ES-I3 (cell line): Measurements from ENCODE around the gene RRP36.

Experiments
- H3K36me3 ChIP-seq: 2 replicates; pipeline ENCODE4 v1.6.1; 2013; ENCODE audit warnings: mild to moderate bottlenecking, low read length, control low read depth, moderate library complexity; ENCODE audit not compliant: insufficient read depth
- H3K4me1 ChIP-seq: 2 replicates; pipeline ENCODE4 v1.6.1; 2013; ENCODE audit warnings: mild to moderate bottlenecking, control low read depth, low read length; ENCODE audit not compliant: insufficient read depth
- H3K9ac ChIP-seq: 2 replicates; pipeline ENCODE4 v1.6.1; 2013; ENCODE audit warnings: low read depth, mild to moderate bottlenecking, low read length, moderate library complexity
- H3K9me3 ChIP-seq: 2 replicates; pipeline ENCODE4 v1.6.1; 2013; ENCODE audit warnings: mild to moderate bottlenecking, low read length, moderate library complexity; ENCODE audit not compliant: control insufficient read depth, insufficient read depth

The RRP36 gene, protein sequence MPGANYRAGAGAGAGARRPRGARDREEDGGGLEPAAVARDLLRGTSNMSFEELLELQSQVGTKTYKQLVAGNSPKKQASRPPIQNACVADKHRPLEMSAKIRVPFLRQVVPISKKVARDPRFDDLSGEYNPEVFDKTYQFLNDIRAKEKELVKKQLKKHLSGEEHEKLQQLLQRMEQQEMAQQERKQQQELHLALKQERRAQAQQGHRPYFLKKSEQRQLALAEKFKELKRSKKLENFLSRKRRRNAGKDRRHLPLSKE

DNA sequence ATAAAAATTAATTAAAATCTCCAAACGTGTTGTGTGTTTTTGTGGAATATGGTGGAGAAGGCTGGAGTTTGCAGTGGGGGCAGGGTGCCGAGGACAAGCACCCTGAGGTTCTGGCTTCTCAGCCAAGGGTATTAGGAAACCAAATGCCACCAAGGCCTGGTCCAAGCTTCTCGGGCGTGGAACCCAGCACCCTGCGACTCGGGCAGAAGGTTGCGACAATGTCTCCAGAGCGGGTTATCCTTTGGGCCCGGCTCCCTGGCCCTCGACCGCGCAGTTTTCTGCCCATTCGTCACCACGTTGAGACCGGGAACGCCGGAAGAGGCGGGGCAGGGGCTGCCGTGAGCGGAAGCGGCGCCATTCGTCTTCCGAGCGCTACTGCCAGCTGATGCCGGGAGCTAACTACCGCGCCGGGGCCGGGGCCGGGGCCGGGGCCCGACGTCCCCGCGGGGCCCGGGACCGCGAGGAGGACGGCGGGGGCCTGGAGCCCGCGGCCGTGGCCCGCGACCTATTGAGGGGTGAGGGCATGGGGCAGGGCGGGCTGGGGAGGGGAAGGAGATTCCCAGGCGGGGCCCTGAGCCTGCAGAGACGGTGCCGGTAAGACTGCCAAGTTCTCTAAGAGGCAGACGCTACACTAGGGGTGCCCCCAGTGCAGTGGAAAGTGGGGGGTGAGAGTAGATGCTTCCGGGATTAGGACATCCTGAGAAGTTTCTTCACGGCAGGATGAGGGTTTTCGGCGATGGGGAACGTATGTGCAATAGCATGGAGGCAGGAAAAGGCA lies at the start of gene RRP36:
TSS of gene RRP36 (plus strand) at position 354 of the 778 bp plus-strand sequence. CDS start at position 386, 32 bp downstream.
- Histone ChIP-seq H3K9ac (peak within 1 kb of the TSS; percentile 99), H3K9me3 (no peaks in the 10 kb centered on the region), H3K4me1 (no peaks in the 10 kb centered on the region), H3K36me3 (peaks cover 23% of the 10 kb centered on the region)

DNA sequence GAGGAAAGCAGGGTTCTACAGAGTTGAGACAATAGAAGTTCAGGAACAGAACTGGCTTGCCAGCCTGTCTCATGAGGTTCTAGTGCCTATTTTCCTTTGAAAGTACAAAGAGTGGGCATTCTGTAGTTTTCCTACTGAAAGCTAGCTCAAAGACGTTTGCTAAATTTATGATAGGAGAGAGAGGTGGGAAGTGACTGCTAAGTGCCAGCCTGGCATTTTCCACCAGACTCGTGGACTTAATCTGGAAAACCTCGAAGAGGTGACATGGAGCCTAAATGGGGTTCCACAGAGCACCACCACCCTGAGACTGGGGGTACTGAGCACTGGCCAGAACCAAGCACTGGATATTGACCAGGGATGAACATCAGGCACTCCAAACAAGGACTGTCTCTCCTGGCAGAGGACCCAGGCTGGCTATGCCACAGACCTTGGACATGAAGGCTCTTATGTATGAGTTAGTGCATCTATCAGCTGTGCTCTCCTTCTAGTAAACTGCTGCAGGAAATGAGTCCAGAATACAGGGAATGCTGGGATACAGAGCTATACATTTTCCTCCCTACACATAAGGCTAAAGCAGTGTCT lies 49.6 kb upstream of the RRP36 start:
- H3K9ac ChIP-seq: no peak overlapping the region
- no peaks in the 10 kb centered on the region for H3K9me3 ChIP-seq
- no peaks in the 10 kb centered on the region for H3K36me3 ChIP-seq
- peaks cover 11% of the 10 kb centered on the region for H3K4me1 ChIP-seq

DNA sequence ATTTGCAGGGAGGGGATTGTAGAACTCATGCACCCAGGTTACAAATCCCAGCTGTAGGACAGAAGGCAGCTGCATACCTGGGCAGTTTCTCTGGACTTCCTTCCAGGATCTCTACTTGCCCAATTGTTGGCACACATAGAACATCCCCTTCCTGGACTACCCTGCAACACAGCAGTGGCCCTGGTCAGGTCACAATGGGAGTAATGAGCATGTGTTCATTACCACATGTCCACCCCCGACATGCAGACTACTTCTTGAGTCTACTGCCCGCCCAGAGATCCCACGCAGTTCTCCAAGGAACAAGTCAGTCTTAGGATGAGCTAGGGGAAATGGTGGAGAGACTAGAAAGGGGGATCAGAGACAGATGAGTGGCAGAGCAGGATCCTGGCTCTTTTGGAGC lies 47.5 kb upstream of the RRP36 start:
- no peaks in the 10 kb centered on the region for H3K9me3 ChIP-seq
- H3K36me3 ChIP-seq: no peaks in the 10 kb centered on the region
- peaks cover 11% of the 10 kb centered on the region for H3K4me1 ChIP-seq
- no peak overlapping the region for H3K9ac ChIP-seq

DNA sequence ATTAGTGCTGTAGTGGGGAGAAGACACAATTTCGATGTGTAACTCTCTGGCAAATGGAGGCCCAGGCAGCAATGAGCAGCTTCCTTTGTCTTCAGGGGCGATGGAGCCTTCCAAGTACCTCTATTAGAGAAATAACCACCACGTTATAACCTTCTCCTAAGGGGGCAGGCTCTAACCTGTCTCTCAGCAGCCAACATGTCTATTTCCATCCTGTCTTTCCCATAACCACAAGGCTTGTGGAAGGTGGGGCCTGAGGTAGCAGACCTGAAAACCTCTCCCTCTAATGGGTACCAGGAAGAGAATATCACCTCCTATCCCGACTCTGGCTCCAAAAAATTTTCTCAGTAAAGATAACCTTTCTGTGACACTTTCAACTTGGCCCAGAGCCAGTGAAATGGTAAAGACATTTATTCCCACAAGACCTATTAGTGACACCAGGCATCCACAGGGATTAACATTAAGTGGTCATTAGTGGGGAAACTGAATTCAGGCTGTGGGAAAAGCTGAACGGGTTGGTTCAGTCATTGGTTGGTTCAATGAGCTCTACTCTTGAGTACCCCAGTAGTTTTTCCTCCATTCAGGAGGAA lies 46.4 kb upstream of the RRP36 start:
- Histone ChIP-seq H3K36me3 (no peaks in the 10 kb centered on the region), H3K4me1 (peaks cover 11% of the 10 kb centered on the region), H3K9me3 (no peaks in the 10 kb centered on the region), H3K9ac (no peak overlapping the region)

DNA sequence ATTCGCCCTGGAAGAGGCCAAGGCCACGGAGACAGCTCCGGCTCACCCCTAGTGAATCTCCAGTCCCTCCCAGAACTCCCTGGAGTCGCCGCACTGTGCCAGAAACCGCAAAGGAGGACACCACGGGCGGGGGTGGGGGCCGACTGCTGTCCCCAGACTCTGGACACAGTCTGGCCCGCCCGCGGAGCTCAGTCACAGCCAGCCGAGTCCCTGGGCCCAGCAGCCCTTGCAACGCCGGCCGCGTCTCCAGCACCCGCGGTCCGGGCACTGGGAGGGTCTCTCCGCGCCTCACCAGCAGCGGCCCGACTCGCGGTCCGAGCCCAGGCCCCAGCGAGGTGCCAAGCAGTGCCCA lies 43.0 kb upstream of the RRP36 start:
- Histone ChIP-seq H3K9ac (peak overlapping the region; percentile 61), H3K36me3 (no peaks in the 10 kb centered on the region), H3K4me1 (no peaks in the 10 kb centered on the region), H3K9me3 (no peaks in the 10 kb centered on the region)

DNA sequence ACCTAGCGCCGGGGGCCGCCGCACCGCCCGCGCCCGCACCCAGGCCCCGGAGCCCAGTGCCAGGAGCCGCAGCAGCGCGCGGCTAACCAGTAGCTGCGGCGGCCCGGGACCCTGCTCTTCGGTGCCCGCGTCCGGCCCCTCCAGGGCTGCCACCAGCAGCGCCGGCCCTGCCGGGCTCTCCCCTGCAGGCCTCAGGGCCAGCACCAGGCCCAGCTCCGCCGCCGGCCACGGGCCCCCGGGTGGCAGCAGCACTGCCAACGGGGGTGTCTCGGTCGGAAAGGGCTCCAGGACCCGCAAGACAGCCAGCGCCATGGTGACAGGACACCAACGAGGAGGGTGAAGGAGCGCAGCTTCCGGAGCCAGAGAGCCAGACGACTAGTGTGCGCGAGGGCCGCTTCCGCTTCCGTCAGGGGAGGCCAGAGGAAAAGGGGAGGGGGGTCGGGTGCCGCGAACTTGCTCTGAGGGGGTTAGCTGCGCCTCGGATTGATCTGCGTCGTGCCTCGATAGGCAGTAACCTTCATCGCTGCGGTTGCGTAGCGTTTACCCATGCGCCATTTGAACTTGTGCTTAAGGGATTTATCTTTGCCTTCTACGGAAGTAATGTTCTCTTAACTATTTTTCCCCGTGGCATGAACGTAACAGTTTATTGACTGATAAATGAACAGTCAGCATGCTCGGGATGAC lies 42.4 kb upstream of the RRP36 start, which contains the start of gene PEX6:
TSS of gene PEX6 (minus strand) at position 343 of the 684 bp plus-strand sequence. CDS start at position 312, 31 bp downstream.
- Histone ChIP-seq H3K9me3 (no peaks in the 10 kb centered on the region), H3K36me3 (no peaks in the 10 kb centered on the region), H3K4me1 (no peaks in the 10 kb centered on the region), H3K9ac (peak within 1 kb of the TSS; percentile 61)

DNA sequence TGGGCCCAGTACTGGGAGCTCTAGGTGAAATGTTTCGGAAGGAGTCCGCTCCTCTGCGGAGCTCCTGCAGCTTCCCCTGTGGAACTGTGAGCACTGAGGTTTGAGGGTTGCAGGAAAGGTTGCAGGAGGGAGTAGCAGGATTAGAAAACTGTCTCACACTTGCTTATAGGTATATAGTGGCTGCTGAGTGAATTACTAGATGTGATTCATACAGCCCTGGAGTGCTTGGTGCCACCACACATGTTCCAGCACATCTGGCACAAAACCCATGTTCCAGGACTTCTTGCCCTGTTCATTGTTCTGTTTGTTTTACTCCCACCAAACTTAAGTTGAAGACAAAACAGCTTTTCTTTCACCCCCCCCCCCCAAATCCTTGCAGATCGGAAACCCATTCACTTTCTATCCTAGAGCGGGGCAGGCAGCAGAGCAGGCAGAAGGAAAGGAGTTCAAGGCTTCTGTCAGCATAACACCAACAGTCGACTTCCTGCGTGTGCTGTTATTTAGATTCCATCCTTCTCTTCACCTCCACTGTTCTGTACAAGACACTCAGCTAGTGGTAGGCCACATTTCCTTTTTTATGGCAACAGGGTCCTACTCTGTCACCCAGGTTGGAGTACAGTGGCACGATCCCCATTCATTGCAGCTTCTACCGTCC lies 41.8 kb upstream of the RRP36 start:
- Histone ChIP-seq H3K36me3 (no peaks in the 10 kb centered on the region), H3K9ac (peak overlapping the region; percentile 61), H3K9me3 (no peaks in the 10 kb centered on the region), H3K4me1 (no peaks in the 10 kb centered on the region)

DNA sequence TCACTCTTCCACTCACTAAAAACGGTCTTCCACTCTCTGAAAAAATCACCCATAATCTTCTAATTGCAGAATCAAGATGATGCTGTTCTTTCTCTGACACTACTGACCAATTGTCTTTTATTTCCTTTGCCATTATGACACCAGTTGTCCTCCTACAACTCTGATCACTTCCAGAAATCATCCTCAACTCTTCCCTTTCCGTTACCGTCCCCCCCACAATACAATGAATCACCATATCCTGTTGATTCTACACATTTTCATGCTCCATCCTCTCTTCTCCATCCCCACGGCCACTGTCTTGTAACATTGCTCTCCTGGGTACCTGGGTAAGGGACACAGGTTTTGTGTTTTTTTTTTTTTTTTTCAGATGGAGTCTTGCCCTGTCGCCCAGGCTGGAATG lies 39.6 kb upstream of the RRP36 start:
- Histone ChIP-seq H3K36me3 (no peaks in the 10 kb centered on the region), H3K9ac (no peak overlapping the region; the same call in 1 of the 2 replicates), H3K9me3 (no peaks in the 10 kb centered on the region), H3K4me1 (no peaks in the 10 kb centered on the region)

DNA sequence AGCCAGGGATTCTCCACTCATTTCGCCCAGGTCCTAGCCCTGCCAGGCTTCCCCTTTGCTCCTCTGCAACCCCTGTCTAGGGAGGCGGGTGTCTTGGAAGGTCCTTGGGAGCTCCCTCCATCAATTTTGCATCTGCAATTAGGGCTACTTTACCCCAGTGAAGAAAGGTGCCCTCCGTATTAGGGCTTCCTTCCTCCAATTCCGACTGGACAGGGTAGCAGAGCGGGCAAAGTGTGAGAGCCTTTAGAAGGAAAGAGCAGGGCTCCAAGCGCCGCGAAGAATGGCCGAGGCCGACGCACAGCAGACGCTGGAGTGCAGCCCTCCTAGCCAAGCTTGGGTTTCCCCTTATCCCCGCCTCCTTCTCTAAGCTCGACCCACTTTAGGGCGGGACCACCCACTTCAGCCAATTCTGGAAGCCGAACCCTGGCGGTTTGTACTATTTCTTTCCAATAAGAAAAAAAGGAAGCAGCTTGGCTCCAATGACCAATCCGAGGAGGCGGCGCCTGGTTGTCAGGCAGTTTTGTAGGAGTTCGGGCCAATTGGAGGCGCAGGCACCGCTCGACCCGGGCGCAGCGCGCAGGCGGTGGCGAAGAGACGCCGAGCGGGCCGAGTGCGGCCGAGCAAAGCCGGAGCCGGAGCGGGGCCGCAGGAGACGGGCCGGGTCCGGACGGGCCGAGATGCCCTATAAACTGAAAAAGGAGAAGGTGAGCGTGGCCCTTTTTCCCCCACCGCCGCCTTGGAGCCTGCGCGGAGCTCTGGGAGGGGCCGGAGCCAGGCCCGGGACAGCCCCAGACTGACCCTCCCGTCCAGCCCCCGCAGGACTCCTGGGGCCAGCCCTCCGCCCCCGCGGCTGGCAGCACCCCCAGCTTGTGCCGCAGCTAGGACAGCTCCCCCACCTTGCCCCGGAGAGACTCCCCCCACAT lies 37.2 kb upstream of the RRP36 start, which contains the start of gene PPP2R5D:
TSS of gene PPP2R5D (plus strand) at position 570 of the 923 bp plus-strand sequence. CDS start at position 678, 108 bp downstream.
- Histone ChIP-seq H3K9me3 (no peaks in the 10 kb centered on the region), H3K4me1 (no peaks in the 10 kb centered on the region), H3K9ac (peak within 1 kb of the TSS; percentile 79), H3K36me3 (no peaks in the 10 kb centered on the region; the same call in 1 of the 2 replicates)

DNA sequence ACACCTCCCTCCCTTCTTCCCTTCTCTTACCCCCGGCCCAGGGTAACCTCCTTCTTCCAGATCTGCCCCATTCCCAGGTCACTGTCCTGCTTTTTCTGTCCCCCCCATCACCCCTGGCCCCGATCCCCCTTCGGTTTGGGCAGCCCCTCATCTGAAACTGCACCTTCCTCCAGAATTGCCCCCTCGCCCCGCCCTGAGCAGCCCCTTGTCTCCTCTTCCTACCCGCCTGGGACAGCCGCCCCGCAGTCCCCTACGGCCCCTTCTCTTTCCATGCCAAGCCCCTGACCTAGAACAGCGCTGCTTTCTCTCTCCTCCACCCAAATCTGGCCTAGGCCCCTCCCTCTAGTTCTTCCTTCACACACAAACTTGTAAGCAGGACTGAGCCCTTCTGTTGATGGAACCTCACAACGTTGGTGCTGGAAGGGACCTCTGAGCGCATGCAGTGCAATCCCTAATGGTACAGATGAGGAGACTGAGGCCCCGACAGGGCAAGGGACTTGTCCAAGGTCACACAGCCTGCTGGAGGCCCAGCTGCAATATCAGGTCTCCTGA lies 36.4 kb upstream of the RRP36 start:
- peak overlapping the region; percentile 71 for H3K9ac ChIP-seq
- H3K4me1 ChIP-seq: no peaks in the 10 kb centered on the region
- no peaks in the 10 kb centered on the region for H3K9me3 ChIP-seq
- H3K36me3 ChIP-seq: no peaks in the 10 kb centered on the region; the same call in none of the 2 replicates

DNA sequence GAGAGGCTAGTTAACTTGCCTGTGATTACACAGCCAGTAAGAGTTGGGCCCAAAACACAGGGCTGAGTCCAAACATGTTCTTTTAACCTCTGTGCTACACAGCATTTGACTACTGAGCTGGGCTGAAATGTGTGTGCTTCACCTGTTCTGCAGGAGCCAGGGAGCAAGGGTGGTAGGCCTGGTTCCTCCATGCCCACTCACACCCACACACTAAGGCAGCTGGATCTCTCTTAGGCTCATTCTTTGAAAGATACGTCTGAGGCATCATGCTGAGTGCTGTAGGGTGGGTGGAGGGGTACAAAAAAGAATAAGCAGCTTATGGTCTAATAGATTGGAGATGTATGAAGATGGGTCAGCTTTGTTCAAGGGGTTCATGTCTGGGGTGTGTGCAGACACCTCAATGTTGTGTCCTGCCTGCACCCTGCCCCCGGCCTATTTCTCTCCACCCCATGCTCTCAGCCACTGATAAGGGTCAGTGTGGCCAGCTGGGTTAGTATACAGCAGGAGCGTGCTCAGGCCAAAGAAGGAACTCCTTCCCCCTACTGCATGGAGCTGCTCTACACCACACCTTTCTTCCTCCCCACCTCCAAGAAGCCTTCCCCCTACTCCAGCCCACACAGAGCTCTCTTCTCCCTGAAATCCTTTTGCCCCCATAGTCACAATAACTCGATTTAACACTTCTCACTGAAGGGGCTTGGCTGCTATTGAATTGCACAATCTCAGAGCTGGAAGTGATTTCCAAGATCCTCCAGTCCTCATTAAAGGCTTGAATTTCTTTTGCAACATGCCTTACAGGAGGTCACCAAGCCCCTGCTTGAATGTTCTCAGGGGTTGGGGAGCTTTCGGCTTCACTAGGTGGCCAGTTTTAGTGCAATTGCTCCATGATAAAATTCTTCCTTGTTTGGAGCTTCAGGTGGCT lies 33.6 kb upstream of the RRP36 start:
- no peak overlapping the region for H3K9ac ChIP-seq
- H3K9me3 ChIP-seq: no peaks in the 10 kb centered on the region
- H3K36me3 ChIP-seq: no peaks in the 10 kb centered on the region; the same call in none of the 2 replicates
- H3K4me1 ChIP-seq: no peaks in the 10 kb centered on the region
